Measurements from ENCODE around the gene CDCA5.
A peak's percentile ranks its signal among the peaks of the same experiment; 100 is the strongest.

Gene CDCA5

GRCh38 chr11:65100674-65101350, 17.0 kb upstream of the CDCA5 start:
- no peak for DNase-seq (ENCODE audit: low read depth)

GRCh38 chr11:65096926-65097325, 13.1 kb upstream of the CDCA5 start:
- peak overlapping the region; percentile 78 for H3K4me3 ChIP-seq (ENCODE audit: low read length)
- TF ChIP-seq CTCF (conservative IDR thresholded peaks at IDR 0.05; ENCODE audit: low read depth, low read length), result no peak
- no peak for DNase-seq (ENCODE audit: low read depth)

More at GRCh38 chr11:65100674-65101350, 17.0 kb upstream of the CDCA5 start:
- H3K4me3 ChIP-seq (ENCODE audit: low read length), result no peak overlapping the region
- TF ChIP-seq CTCF (conservative IDR thresholded peaks at IDR 0.05; ENCODE audit: low read depth, low read length), result no peak

- peak within 1 kb of the TSS; percentile 78 for H3K4me3 ChIP-seq (ENCODE audit: low read length)
- no peak for TF ChIP-seq CTCF (conservative IDR thresholded peaks at IDR 0.05; ENCODE audit: low read depth, low read length)
- peak; percentile 78 for DNase-seq (ENCODE audit: low read depth)
Measured at GRCh38 chr11:65095974-65096806, 12.3 kb upstream of the CDCA5 start, which contains the start of gene VPS51. VPS51 (plus strand) TSS chr11:65096214; CDS start chr11:65096251, 37 bp downstream.

- H3K4me3 ChIP-seq (ENCODE audit: low read length), result peak overlapping the region; percentile 78
- no peak for DNase-seq (ENCODE audit: low read depth)
- no peak for TF ChIP-seq CTCF (conservative IDR thresholded peaks at IDR 0.05; ENCODE audit: low read depth, low read length)
Measured at GRCh38 chr11:65095427-65095826, 11.6 kb upstream of the CDCA5 start.

- DNase-seq (ENCODE audit: low read depth), result no peak
- H3K4me3 ChIP-seq (ENCODE audit: low read length), result no peak overlapping the region
- TF ChIP-seq CTCF (conservative IDR thresholded peaks at IDR 0.05; ENCODE audit: low read depth, low read length), result no peak
Measured at GRCh38 chr11:65090628-65091027, 6.8 kb upstream of the CDCA5 start.

GRCh38 chr11:65089621-65090020, 5.8 kb upstream of the CDCA5 start:
- H3K4me3 ChIP-seq (ENCODE audit: low read length), result no peak overlapping the region
- DNase-seq (ENCODE audit: low read depth), result no peak
- no peak for TF ChIP-seq CTCF (conservative IDR thresholded peaks at IDR 0.05; ENCODE audit: low read depth, low read length)
